ENCODE data around the gene CLEC12A. TPM values are rescaled to one million over a fixed set of nuclear protein-coding genes. Genes with fewer than 3 reads are reported as not detected.
"Not testable (repeated sequence)": the region's sequence is repeated elsewhere in the genome, so short reads cannot be mapped to it uniquely, and the experiment has no call there.

The CLEC12A gene
- total RNA-seq, 1 donor from 2014 or later, result not detected

DNA sequence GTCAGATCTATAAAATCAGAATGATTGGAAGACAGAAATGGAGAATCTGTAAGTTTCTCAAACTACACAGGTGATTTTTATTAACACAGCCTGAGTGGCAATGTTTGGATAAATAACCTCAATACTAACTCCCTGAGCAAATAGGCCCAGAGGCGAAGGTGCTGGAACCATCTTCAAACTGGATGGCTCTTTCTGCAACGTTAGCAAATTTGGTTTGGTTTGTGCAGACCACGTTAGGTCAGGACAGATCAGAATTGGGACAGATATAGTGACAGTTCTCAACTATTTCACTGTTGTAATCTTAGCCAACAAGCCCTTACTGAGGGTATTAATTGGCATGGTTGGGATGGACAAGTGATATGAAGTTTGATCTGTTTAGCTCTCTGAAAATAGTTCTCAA is 50.1 kb downstream of the CLEC12A start:
- Mint-ChIP-seq H3K36me3 (ENCODE audit: unreplicated experiment) (no peaks in the 10 kb centered on the region), H3K4me3 (ENCODE audit: unreplicated experiment) (no peak overlapping the region), H3K9me3 (ENCODE audit: unreplicated experiment) (no peaks in the 10 kb centered on the region), H3K27ac (ENCODE audit: unreplicated experiment) (no peak overlapping the region), H3K27me3 (ENCODE audit: unreplicated experiment) (no peaks in the 10 kb centered on the region), H3K4me1 (ENCODE audit: unreplicated experiment) (no peaks in the 10 kb centered on the region)
- no peak for DNase-seq (ENCODE audit: extremely low spot score, unreplicated experiment)
- TF ChIP-seq, protein P1, sequence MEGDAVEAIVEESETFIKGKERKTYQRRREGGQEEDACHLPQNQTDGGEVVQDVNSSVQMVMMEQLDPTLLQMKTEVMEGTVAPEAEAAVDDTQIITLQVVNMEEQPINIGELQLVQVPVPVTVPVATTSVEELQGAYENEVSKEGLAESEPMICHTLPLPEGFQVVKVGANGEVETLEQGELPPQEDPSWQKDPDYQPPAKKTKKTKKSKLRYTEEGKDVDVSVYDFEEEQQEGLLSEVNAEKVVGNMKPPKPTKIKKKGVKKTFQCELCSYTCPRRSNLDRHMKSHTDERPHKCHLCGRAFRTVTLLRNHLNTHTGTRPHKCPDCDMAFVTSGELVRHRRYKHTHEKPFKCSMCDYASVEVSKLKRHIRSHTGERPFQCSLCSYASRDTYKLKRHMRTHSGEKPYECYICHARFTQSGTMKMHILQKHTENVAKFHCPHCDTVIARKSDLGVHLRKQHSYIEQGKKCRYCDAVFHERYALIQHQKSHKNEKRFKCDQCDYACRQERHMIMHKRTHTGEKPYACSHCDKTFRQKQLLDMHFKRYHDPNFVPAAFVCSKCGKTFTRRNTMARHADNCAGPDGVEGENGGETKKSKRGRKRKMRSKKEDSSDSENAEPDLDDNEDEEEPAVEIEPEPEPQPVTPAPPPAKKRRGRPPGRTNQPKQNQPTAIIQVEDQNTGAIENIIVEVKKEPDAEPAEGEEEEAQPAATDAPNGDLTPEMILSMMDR (IDR thresholded peaks at IDR 0.05), result no peak

DNA sequence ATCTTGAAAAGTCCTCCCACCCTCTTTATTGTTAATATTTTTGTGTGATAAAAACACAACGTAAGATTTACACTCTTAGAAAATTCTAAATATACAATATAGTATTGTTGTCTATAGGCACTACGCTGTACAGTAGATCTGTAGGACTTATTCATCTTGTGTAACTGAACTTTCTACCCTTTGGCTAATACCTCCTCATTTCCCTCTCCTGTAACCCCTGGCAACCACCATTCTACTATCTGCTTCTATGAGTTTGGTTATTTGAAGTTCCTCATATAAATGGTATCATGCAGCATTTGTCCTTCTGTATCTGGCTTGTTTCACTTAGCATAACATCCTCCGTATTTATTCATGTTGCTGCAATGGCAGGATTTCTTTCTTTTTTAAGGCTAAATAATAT is 54.0 kb downstream of the CLEC12A start:
- no peaks in the 10 kb centered on the region for H3K4me1 Mint-ChIP-seq (ENCODE audit: unreplicated experiment)
- no peak overlapping the region for H3K4me3 Mint-ChIP-seq (ENCODE audit: unreplicated experiment)
- H3K27ac Mint-ChIP-seq (ENCODE audit: unreplicated experiment), result no peak overlapping the region
- H3K27me3 Mint-ChIP-seq (ENCODE audit: unreplicated experiment), result no peaks in the 10 kb centered on the region
- no peaks in the 10 kb centered on the region for H3K9me3 Mint-ChIP-seq (ENCODE audit: unreplicated experiment)
- H3K36me3 Mint-ChIP-seq (ENCODE audit: unreplicated experiment), result no peaks in the 10 kb centered on the region
- DNase-seq (ENCODE audit: extremely low spot score, unreplicated experiment), result no peak
- TF ChIP-seq, protein P1 (IDR thresholded peaks at IDR 0.05), result no peak

DNA sequence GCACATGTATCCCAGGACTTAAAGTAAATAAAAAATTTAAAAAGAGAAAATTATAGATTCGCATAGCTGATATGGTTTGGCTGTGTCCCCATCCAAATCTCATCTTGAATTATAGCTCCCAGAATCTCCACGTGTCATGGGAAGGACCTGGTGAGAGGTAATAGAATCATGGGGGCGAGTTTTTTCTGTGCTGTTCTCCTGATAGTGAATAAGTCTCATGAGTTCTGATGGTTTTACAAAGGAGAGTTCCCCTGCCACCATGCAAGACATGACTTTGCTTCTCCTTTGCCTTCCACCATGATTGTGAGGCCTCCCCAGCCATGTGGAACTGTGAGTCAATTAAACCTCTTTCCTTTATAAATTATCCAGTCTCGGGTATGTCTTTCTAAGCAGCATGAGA is 55.5 kb downstream of the CLEC12A start:
- not testable (repeated sequence) for DNase-seq (ENCODE audit: extremely low spot score, unreplicated experiment); H3K9me3 Mint-ChIP-seq (ENCODE audit: unreplicated experiment); H3K27ac Mint-ChIP-seq (ENCODE audit: unreplicated experiment); H3K4me3 Mint-ChIP-seq (ENCODE audit: unreplicated experiment); H3K36me3 Mint-ChIP-seq (ENCODE audit: unreplicated experiment); H3K27me3 Mint-ChIP-seq (ENCODE audit: unreplicated experiment); H3K4me1 Mint-ChIP-seq (ENCODE audit: unreplicated experiment)

DNA sequence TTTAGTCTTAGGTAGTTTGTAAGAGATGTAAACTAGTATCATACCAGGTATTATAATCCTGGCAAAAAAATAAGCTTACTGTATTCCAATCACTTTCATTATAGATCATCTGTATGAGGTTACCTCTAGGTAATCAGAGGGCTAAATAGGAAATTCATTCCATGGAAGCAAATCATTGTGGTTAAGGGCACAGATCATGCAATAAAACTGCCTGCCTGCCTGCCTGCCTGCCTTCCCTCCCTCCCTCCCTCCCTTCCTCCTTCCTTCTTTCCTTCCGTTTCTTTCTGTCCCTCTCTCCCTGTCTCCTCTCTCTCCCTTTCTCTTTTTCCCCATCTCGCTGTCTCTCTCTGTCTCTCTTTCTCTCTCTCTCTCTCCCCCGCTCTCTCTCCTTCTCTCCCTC is 56.1 kb downstream of the CLEC12A start:
- Mint-ChIP-seq H3K27me3 (ENCODE audit: unreplicated experiment) (no peaks in the 10 kb centered on the region), H3K4me3 (ENCODE audit: unreplicated experiment) (no peak overlapping the region), H3K4me1 (ENCODE audit: unreplicated experiment) (peaks cover 11% of the 10 kb centered on the region), H3K27ac (ENCODE audit: unreplicated experiment) (no peak overlapping the region), H3K36me3 (ENCODE audit: unreplicated experiment) (no peaks in the 10 kb centered on the region), H3K9me3 (ENCODE audit: unreplicated experiment) (no peaks in the 10 kb centered on the region)
- TF ChIP-seq, protein P1 (IDR thresholded peaks at IDR 0.05), result no peak
- no peak for DNase-seq (ENCODE audit: extremely low spot score, unreplicated experiment)

DNA sequence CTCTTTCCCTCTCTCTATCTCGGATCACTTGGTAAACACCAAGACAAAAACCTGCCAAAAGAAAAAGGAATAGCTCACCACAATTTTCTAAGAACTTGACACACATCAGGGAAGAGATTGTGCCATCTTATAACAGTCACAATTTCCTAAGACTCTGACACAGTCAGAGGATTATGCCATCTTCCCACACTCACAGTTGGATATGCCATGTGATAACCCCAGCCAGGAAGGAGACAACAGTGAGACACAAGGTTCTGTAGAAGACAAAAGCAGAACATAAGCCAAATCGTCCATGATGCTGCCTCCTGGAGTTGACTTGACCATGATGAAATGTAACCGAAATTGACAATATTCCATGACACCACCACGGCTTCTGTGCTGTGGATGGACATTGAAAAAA is 56.5 kb downstream of the CLEC12A start:
- H3K4me1 Mint-ChIP-seq (ENCODE audit: unreplicated experiment), result peaks cover 11% of the 10 kb centered on the region
- no peak overlapping the region for H3K27ac Mint-ChIP-seq (ENCODE audit: unreplicated experiment)

More for the DNA sequence above, 56.5 kb downstream of the CLEC12A start:
- DNase-seq (ENCODE audit: extremely low spot score, unreplicated experiment), result no peak
- Mint-ChIP-seq H3K4me3 (ENCODE audit: unreplicated experiment) (no peak overlapping the region), H3K36me3 (ENCODE audit: unreplicated experiment) (no peaks in the 10 kb centered on the region), H3K27me3 (ENCODE audit: unreplicated experiment) (no peaks in the 10 kb centered on the region), H3K9me3 (ENCODE audit: unreplicated experiment) (no peaks in the 10 kb centered on the region)
- TF ChIP-seq, protein P1 (IDR thresholded peaks at IDR 0.05), result no peak
